ENCODE data around the gene TMEM132E.

Gene TMEM132E

DNA sequence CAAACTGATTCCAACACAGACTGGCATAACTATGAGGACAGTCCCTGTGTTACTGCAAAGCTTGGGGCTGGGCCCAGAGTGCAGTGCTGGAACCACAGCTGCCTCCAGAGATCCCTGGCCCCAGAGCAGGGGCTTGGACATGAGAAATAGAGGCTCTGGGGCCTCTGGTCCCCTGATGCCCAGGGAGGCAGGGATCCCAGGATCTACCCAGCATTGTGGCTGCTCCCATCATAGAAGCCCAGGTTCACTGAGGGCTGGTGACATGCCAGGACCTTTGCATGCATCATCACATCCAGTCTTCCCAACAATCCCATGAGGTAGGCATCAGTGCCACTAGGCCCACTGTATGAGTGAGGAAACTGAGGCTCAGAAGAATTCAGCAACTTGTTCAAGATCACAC, 95.8 kb downstream of the TMEM132E start:
- Histone ChIP-seq H3K4me3 (ENCODE audit: insufficient read depth, low read length, poor library complexity, severe bottlenecking) (no peak overlapping the region), H3K27ac (ENCODE audit: low read depth, low read length) (no peak overlapping the region), H3K79me2 (ENCODE audit: insufficient read depth, low read length) (no peaks in the 10 kb centered on the region), H3K27me3 (ENCODE audit: low read length) (no peaks in the 10 kb centered on the region), H3K9ac (ENCODE audit: low read length) (no peak overlapping the region), H3F3A (ENCODE audit: insufficient read depth) (no peaks in the 10 kb centered on the region), H4K20me1 (ENCODE audit: low read depth, low read length) (no peaks in the 10 kb centered on the region), H3K9me2 (replicated peaks; ENCODE audit: insufficient read depth, low read length) (no peaks in the 10 kb centered on the region), H3K9me3 (ENCODE audit: insufficient read depth, low read length) (no peaks in the 10 kb centered on the region), H3K36me3 (ENCODE audit: low read length) (no peaks in the 10 kb centered on the region), H3K4me2 (ENCODE audit: low read depth, low read length, poor library complexity, severe bottlenecking) (no peak overlapping the region), H2AFZ (ENCODE audit: low read depth, low read length, severe bottlenecking) (no peak overlapping the region)
- no peak for TF ChIP-seq CTCF (IDR thresholded peaks at IDR 0.05; ENCODE audit: insufficient read depth, low read length, poor library complexity, severe bottlenecking)
- no peak for TF ChIP-seq EZH2phosphoT487 (conservative IDR thresholded peaks at IDR 0.05; ENCODE audit: low read length)

GRCh38 chr17:34675605-34676004, 96.2 kb downstream of the TMEM132E start:
- H3K4me2 ChIP-seq (ENCODE audit: low read depth, low read length, poor library complexity, severe bottlenecking): no peak overlapping the region
- TF ChIP-seq EZH2phosphoT487 (conservative IDR thresholded peaks at IDR 0.05; ENCODE audit: low read length) (no peak), CTCF (IDR thresholded peaks at IDR 0.05; ENCODE audit: insufficient read depth, low read length, poor library complexity, severe bottlenecking) (no peak)
- no peak overlapping the region for H3K4me3 ChIP-seq (ENCODE audit: insufficient read depth, low read length, poor library complexity, severe bottlenecking)
- no peaks in the 10 kb centered on the region for H4K20me1 ChIP-seq (ENCODE audit: low read depth, low read length)
- no peak overlapping the region for H2AFZ ChIP-seq (ENCODE audit: low read depth, low read length, severe bottlenecking)
- H3K27ac ChIP-seq (ENCODE audit: low read depth, low read length): no peak overlapping the region
- no peaks in the 10 kb centered on the region for H3K27me3 ChIP-seq (ENCODE audit: low read length)
- H3K79me2 ChIP-seq (ENCODE audit: insufficient read depth, low read length): no peaks in the 10 kb centered on the region
- no peaks in the 10 kb centered on the region for H3K36me3 ChIP-seq (ENCODE audit: low read length)
- no peak overlapping the region for H3K9ac ChIP-seq (ENCODE audit: low read length)
- H3K9me2 ChIP-seq (replicated peaks; ENCODE audit: insufficient read depth, low read length): no peaks in the 10 kb centered on the region
- H3K9me3 ChIP-seq (ENCODE audit: insufficient read depth, low read length): no peaks in the 10 kb centered on the region
- no peaks in the 10 kb centered on the region for H3F3A ChIP-seq (ENCODE audit: insufficient read depth)

GRCh38 chr17:34680151-34680550, 100.8 kb downstream of the TMEM132E start:
- no peak overlapping the region for H3K27ac ChIP-seq (ENCODE audit: low read depth, low read length)
- H3K9me3 ChIP-seq (ENCODE audit: insufficient read depth, low read length): no peaks in the 10 kb centered on the region
- no peaks in the 10 kb centered on the region for H3K27me3 ChIP-seq (ENCODE audit: low read length)
- no peaks in the 10 kb centered on the region for H3K79me2 ChIP-seq (ENCODE audit: insufficient read depth, low read length)
- H3K36me3 ChIP-seq (ENCODE audit: low read length): no peaks in the 10 kb centered on the region
- no peaks in the 10 kb centered on the region for H3K9me2 ChIP-seq (replicated peaks; ENCODE audit: insufficient read depth, low read length)
- H3K4me3 ChIP-seq (ENCODE audit: insufficient read depth, low read length, poor library complexity, severe bottlenecking): no peak overlapping the region
- no peaks in the 10 kb centered on the region for H3F3A ChIP-seq (ENCODE audit: insufficient read depth)
- no peaks in the 10 kb centered on the region for H4K20me1 ChIP-seq (ENCODE audit: low read depth, low read length)
- H3K9ac ChIP-seq (ENCODE audit: low read length): no peak overlapping the region
- H2AFZ ChIP-seq (ENCODE audit: low read depth, low read length, severe bottlenecking): no peak overlapping the region
- no peak overlapping the region for H3K4me2 ChIP-seq (ENCODE audit: low read depth, low read length, poor library complexity, severe bottlenecking)
- TF ChIP-seq CTCF (IDR thresholded peaks at IDR 0.05; ENCODE audit: insufficient read depth, low read length, poor library complexity, severe bottlenecking) (no peak), EZH2phosphoT487 (conservative IDR thresholded peaks at IDR 0.05; ENCODE audit: low read length) (no peak)
